IPS DF 4.7 (cell line): ENCODE results near the gene PTPRCAP.
A peak's percentile ranks its signal among the peaks of the same experiment; 100 is the strongest.
"Not testable (repeated sequence)": the region's sequence is repeated elsewhere in the genome, so short reads cannot be mapped to it uniquely, and the experiment has no call there.

Experiments used
- DNase-seq: peaks from one replicate; pipeline ENCODE4 v3.0.0-alpha.2; 2013; ENCODE audit warnings: low spot score; ENCODE audit errors: extremely low read depth

PTPRCAP gene, protein sequence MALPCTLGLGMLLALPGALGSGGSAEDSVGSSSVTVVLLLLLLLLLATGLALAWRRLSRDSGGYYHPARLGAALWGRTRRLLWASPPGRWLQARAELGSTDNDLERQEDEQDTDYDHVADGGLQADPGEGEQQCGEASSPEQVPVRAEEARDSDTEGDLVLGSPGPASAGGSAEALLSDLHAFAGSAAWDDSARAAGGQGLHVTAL

DNA sequence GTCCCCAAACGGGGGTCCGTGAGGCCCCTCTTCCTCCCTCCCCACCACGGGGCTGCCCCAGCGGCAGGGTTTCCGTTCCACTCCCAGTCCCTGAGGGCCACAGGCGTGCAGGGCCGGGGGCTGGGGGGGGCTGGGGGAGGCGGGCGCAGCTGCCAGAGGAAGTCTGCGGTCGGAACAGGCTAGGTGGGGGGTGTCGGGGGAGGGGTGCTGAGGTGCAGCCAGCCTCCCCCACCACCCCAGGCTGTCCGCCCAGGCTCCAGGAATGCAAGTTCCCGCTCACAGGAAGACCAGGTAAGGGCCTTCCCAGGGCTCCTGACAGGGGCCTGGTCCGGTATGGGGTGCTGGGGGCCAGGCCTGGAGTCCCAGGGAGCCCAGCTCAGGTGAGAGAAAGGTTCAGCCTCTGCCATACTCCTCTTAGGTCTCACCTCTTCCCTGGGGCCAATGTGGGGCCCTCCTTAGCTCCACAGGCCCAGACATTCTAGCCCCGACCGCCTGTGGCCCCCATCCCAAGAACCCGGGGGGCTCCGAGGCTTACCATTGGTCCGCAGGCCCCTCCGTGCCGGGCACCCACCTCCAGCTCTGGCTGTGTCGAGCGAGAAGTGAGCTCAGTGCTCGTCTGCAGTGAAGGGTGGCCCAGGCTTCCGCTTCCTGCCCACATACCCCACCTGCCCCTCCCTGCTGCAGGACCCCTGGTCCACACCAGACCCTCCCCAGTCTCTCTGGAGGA is at the start of gene PTPRCAP:
Gene PTPRCAP, minus strand, starts transcription at position 601 of the 727 bp plus-strand sequence. Its CDS starts 63 bp downstream, at position 538.
- no peak for DNase-seq

DNA sequence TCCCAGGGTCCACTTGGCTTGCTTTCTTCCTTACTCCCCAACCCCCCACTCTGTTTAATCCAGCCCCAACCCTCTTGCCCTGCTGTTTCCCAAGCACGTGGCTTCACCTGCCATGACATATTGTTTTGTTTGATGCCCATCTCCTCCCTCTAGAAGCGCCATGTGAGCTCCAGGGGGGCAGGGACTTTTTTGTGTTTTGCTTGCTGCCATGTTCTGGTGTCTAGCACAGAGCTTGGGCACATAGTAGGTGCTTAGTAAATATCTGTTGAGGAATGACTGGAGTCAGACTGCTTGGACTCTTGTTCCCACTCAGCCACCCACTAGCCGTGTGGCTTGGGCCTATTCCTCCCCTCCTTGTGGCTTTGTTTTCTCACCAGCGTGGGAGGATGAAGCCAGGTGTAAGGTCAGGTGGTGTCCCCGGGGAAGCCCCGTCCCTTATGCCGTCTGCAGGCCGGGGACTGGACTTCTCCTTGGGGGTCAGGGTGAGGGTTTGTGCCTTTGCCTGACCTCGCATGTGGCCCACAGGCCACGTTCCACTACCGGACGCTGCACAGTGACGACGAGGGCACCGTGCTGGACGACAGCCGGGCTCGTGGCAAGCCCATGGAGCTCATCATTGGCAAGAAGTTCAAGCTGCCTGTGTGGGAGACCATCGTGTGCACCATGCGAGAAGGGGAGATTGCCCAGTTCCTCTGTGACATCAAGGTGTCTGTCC is 49.2 kb upstream of the PTPRCAP start:
- DNase-seq = no peak

GRCh38 chr11:67485873-67486361 is 48.4 kb upstream of the PTPRCAP start:
- DNase-seq = not testable (repeated sequence)

DNA sequence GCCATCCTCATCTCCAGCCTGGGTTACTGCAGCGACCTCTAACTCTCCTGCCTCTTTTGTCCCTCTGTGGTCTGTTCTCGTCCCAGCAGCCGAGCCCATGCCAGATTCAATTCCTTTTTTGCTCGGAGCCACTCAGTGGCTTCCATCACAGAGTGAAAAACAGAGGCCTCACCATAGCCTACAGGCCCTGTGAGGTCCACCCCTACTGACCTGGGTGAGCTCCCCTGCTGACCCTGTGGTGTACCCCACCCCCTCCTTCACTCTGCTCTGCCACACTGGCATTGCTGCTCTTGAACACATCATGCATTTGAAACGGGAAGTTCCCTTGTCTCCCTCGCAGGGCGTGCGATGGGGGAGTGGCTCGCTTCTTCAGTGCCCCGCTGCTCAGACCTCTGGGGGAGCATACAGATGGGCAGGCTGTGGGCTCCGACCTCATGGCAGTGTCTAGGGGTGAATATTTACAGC is 47.4 kb upstream of the PTPRCAP start:
- DNase-seq = no peak

- no peak for DNase-seq
Measured at GRCh38 chr11:67483831-67484665, 46.6 kb upstream of the PTPRCAP start.

GRCh38 chr11:67482827-67483798 is 45.6 kb upstream of the PTPRCAP start, which contains the start of gene AIP:
Gene AIP (plus strand): TSS chr11:67483026. CDS start chr11:67483159, 133 bp downstream.
- peak; percentile 95 for DNase-seq

DNA sequence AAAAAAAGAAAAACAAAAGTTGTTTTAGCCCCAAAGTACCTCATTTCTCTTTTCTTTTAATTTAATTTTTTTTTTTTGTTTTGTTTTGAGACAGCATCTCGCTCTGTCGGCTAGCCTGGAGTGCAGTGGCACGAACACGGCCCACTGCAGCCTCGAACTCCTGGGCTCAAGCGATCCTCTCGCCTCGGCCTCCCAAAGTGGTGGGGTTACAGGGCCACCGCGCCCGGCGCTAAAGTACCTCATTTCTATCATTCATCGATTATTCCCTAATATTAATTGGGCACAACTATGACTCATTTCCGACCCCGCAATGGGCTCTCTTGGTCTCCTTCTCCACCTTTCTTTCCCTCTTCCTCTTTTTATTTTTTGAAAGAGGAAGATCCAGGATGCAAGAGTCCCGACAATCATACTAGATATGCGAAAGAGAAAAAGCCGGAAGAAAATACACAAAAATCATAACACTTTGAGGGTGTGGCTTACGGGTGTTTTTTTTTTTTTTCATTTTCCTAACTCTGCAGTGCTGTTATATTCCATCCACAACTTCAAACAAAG is 44.9 kb upstream of the PTPRCAP start:
- no peak for DNase-seq

- DNase-seq = not testable (repeated sequence)
Measured at GRCh38 chr11:67477344-67478050, 40.0 kb upstream of the PTPRCAP start.

DNA sequence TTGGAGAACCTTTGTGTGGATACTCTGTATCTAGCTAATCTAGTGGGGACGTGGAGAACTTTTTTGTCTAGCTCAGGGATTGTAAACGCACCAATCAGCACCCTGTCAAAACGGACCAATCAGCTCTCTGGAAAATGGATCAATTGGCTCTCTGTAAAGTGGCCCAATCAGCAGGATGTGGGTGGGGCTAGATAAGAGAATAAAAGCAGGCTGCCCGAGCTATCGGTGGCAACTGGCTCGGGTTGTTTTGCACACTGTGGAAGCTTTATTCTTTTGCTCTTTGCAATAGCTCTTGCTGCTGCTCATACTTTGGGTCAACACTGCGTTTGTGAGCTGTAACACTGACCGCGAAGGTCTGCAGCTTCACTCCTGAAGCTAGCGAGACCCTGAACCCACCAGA is 39.2 kb upstream of the PTPRCAP start:
- not testable (repeated sequence) for DNase-seq

DNA sequence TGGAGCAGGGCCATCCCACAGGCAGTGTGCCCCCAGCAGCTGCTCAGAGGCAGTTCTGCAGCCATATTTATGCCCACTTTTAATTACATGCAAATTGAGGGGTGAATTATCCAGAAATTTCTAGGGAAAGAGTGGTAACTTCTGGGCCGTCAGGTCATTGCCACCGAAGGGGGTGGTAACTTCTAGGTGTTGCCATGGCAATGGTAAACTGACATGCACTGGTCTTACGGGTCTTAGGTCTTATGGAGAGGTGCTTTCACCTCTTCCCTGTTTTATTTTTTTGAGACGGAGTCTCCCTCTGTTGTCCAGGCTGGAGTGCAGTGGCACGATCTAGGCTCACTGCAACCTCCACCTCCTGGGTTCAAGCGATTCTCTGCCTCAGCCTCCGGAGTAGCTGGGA is 35.4 kb upstream of the PTPRCAP start:
- DNase-seq = no peak

DNA sequence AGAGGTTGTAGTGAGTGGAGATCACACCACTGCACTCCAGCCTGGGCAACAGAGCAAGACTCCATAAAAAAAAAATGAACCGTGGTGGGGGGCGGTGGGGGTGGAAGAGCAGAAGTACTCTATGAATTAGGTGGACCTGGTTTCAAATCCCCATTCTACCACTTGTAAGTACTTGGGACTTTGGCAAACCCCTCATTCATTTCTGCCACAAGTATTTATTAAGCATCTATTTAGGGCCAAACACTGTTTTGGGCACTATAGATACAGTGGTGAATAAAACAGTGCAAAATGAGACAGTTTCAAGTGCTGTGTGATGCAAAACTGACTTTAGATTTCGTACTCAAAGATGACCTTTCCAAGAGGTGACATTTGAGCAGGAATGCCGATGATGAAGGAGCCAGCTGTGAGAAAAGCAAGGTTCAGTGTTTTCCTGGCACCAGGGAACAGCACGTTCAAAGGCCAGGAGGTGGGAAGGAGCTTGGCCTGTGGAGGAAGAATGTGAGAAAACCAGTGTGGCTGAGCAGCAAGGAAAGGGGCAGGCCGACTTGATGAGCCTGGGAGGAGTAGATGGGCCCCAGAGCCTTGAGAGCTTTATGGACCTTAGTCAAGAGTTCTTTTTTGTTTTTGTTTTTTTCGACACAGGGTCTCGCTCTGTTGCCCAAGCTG is 33.0 kb upstream of the PTPRCAP start:
- DNase-seq = no peak

DNA sequence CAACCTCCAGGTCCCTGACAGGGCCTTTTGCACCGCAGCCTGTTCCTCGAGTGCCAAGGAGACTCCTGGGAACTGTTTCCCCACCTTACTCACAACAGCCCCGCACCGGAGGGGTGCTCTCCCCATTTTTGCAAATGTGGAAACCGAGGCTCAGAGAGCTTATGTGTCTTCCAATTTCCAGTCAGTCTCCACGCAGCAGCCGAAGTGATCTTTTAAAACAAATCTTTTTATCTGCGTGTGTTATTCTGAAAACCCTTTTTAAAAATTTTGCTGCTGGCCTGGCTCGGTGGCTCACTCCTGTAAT is 32.0 kb upstream of the PTPRCAP start:
- DNase-seq = no peak

GRCh38 chr11:67468759-67469507 is 31.5 kb upstream of the PTPRCAP start, which contains the start of gene TMEM134:
Gene TMEM134 (minus strand): TSS chr11:67469251. CDS start chr11:67469192, 59 bp downstream.
- DNase-seq = no peak

DNA sequence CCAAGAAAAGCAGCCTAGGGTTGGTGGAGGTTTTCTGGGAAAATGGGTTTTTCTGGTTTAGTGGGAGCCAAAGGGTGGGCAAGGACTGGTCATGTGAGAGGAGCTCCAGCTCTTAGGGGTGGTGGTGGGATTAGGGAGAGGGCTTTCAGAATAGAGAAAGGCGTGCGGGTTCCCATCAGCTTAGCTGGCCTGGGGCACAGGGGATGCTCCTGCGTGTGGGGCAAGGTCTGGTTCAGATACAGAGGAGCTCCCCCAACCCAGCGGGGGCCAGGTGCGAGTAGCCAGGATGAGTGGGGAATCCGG is 30.9 kb upstream of the PTPRCAP start:
- DNase-seq = no peak

GRCh38 chr11:67468056-67468455 is 30.6 kb upstream of the PTPRCAP start:
- DNase-seq = no peak

DNA sequence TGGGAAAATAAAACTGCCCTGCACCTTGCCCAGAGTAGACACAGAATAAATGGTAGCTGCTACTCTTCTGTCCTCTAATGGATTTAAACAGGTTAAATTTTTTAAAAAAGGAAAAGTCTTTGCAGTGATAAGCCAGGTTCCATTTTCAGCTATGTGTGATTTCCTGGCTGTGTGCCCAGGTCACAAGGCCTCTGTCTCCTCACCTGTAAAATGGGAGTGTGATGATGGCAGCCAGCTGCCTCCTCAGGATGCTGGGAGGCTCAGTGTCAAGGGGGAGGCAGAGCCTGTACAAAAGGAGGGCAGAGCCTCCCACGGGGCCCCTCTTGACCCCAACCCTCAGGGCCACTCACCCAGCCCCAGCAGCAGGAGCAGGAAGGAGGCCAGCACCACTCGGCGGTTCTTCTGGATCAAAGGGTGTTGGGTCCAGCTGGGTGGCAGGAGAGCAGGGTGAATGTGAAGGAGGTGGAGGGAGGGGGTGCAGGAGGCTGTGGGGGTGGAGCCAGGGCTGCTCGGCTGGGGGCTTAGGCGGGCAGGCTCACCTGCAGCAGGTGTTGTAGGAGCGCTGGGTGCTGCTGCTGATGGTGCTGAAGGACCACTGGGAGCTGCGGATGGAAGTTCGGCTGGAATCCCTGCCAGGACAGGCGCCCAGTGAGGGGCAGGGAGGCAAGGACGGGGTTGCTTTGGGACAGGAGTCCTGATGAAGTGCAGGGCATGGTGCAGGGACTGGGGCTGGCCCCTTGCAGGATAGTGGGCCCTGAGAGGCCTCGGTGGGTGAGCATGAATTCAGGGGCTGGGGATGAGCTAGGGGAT is 29.7 kb upstream of the PTPRCAP start:
- DNase-seq = no peak

GRCh38 chr11:67466367-67466766 is 28.9 kb upstream of the PTPRCAP start:
- no peak for DNase-seq
